GM19324 (cell line): ENCODE measurements around the gene ROPN1.

Source experiments
- ATAC-seq: cut with Tn5 transposase; IDR thresholded peaks from one replicate; pipeline ENCODE4 v1.9.1; 2021; ENCODE audit warnings: mild to moderate bottlenecking, moderate library complexity; ENCODE audit not compliant: unreplicated experiment, low FRiP score

The ROPN1 gene

DNA sequence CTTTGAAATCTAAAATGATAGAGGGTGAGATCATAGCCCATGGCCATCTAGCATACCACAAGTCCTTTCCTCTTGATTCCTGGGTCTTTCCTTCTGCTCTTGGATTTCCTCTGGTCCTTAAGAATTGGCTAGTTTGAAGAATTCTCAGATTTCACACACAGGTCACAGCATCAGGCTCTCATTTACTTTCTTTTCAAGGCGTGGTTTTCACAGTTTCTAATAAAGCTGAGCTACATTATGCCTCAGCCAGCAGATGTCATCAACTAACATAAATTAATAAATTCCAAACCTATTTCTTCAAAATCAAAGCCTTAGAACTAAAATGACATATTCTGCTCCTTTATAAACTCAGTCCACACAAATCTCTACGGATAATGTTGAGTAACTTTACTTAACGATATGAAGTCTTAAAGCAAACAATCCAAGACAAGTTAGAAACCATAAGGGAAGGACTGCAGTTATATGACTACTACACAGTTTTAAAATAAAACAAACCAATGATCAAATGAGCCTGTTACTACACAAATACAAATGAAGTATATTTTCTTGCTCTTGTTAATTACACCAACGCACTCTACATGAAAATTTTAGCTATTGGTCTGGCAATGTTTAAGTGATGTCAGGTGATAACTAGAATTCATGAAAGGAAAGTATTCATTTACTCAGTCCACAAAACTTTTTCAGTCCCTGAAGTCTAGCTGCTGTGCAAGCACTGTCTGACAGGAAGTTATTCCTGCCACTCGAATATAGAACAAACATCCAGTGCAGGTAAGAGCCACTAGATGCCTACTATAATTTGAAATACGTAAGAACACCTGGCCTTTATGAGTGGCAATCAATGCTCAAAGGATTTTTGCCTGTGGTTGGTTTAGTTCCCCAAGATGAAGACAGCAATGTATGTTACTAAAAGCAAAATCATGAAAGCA is 40.1 kb downstream of the ROPN1 start:
- ATAC-seq = no peak

DNA sequence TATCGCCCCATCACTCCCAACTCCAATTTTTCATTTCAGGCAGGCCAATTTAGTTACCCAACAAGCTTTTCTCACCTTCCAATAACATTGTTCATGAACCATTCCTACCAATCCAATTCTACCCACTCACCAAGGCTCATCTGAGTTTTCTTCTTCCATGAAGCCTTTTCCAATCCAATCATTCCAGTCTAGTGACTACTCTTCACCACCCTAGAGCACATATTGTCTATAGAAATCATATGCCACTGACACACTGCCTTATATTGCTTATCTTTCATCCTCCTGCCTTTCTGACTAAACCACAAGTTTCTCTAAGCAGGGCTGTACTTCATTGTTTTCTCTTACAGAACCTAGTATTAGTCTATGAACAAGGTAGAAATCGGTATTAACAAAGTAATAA is 42.3 kb downstream of the ROPN1 start:
- ATAC-seq = no peak

DNA sequence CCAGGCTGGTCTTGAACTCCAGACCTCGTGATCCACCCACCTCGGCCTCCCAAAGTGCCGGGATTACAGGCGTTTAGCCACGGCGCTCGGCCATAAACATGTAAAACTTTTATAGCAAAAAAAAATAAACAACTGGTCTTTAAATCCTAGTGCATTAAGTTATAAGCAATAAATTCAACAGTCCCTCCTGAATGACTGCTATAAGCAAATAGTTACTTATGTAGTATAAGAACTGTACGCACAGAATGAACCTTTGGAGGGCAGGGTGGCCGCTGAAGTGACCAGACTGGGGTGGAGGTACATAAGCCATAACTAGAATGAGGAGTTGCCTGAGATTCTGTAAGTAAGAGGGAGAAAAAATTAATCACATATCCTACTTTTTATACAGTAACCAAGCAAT is 43.5 kb downstream of the ROPN1 start:
- no peak for ATAC-seq

DNA sequence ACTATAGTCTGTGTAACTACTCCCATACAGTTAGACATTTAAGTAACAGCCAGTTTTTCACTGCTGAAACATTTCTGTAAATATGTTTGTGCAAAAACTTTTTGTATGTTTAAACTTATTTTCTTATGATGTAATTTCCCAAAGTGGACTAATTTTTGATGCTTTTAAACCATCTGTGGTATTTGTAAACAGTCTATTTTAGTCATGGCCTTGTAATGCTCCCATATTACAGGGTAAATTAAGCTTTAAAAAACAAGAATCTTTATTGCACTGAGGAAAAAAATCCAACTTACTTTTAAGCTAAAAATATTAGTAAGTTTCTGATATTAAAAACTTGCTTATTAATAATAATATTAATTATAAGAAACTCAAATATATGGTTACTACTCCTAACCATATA is 44.4 kb downstream of the ROPN1 start:
- no peak for ATAC-seq

DNA sequence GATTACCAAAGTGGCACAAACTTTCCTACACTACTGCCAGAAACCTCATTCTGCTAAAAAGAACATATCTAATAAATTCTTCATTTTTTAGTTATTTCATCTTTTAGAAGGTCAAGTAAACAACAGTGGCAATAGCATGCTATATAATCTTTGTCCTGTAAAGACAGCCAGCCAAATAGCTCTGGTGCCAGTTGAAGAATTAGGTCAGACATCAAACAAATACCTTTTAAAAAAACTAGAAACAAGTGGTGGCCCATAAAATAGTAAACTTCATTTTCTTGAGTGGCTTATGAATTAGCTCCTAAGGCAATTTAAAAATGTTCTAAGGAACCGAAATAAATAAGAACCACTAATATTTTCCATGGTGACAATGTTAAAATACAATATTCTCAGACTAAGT is 50.4 kb downstream of the ROPN1 start:
- ATAC-seq = no peak

DNA sequence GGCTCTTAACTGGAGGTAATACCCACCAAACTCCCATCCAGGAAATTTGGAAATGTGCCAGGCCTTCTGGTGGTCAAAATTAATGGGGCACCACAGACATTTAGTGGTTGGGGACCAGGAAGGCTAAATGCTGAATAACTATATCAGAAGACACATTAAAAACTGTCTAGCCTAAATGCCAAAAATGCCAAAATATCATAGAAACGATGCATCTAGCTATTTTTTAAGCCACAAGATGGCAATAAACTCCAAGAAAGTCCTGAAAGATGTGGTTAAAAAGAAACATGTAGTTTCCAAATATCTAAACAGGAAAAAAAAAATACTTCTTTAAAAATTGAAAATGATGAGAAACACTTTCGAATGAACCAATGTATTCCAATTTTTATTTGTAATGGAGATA is 50.8 kb downstream of the ROPN1 start:
- no peak for ATAC-seq

DNA sequence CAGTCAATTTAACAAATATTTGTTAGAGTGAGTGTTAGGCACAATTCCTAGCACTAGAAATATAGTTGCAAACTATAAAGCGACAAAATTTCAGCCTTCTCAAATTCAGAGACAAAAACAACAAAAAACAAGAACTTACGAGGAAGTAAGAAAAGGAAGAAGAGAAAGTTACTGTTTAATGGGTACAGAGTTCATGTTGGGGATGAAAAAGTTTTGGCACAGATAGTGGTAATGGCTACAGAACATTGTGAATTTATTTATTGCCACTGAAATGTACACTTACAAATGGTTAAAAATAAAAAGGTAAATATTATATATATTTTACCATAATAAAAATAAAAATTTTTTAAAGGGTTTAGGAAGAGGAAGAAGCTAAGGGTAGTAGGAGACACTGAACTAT is 52.2 kb downstream of the ROPN1 start:
- no peak for ATAC-seq

DNA sequence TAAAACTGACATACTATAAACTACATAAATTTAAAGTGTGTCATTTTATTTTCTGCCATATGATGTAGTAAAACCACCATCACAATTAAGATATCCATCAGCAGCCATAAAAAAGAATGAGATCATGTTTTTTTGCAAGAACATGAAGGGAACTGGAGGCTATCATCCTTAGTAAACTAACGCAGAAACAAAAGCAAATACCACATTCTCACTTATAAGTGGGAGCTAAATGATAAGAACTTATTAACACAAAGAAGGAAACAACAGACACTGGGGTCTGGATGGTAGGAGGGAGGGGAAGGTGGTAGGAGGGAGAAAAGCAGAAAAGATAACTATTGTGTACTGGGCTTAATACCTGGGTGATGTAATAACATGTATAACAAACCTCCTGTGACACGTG is 55.5 kb downstream of the ROPN1 start:
- ATAC-seq = no peak

GRCh38 chr3:123935830-123936229 is 56.1 kb downstream of the ROPN1 start:
- no peak for ATAC-seq

GRCh38 chr3:123934250-123934649 is 57.7 kb downstream of the ROPN1 start:
- ATAC-seq = no peak

GRCh38 chr3:123930445-123930844 is 61.5 kb downstream of the ROPN1 start:
- ATAC-seq = no peak

DNA sequence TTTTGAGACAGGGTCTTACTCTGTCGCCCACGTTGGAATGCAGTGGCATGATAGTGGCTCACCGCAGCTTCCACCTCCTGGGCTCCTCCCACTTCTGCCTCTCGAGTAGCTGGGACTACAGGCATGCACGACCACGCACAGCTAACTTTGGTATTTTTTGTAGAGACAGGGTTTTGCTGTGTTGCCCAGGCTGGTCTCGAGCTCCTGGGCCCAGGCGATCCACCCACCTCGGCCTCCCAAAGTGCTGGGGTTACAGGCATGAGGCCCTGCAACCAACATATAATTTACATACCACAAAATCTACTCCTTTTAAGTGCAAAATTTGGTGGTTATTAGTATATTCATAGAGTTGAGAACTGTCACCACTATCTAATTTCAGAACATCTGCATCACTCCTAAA is 62.6 kb downstream of the ROPN1 start:
- ATAC-seq = no peak

- no peak for ATAC-seq
Observed at GRCh38 chr3:123926396-123926795, 65.5 kb downstream of the ROPN1 start.

- ATAC-seq = no peak
Observed at GRCh38 chr3:123920868-123921267, 71.1 kb downstream of the ROPN1 start.

DNA sequence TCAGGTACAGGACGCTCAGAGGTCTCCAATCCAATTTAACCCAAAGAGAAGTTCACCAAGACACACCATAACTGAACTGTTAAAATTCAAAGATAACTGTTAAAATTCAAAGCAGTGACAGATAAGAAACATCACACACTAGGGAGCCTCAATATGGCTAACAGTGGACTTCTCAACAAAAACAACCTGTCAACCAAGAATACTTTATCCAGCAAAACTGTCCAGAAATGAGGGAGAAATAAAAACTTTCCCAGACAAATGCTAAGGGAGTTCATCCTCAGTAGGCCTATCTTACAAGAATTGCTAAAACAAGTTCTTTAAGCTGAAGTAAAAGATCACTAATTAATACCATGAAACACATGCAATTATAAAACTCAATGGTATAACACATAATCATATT is 71.5 kb downstream of the ROPN1 start:
- no peak for ATAC-seq

DNA sequence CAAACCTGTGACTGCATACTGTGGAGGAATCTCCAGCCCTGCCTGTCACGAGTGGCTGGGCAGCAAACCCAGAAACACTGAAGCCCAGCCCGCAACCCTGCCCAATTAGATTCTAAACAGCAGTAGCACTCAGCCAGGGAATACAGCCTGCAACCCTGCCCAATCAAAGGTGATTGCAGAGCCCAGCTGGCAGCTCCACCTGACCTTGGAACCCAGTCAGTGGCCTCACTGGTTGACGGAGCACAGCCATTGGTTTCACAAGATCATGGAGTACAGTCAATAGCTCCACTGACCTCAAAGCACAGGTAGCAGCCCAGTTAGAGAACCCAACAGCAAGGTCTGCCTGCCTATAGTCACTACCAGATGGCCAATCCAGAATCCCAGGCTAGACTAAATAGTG is 72.6 kb downstream of the ROPN1 start:
- ATAC-seq = no peak
